Bone marrow (tissue), 2 donors: ENCODE results near the gene CCDC187.
"Not testable (repeated sequence)": the region's sequence is repeated elsewhere in the genome, so short reads cannot be mapped to it uniquely, and the experiment has no call there.

Source experiments
- DNase-seq, 2 donors: peaks; one replicate each; lab custom pipeline; 2025; lab: John Stamatoyannopoulos, UW

The CCDC187 gene

GRCh38 chr9:136266641-136267040, 37.3 kb downstream of the CCDC187 start:
- not testable (repeated sequence) for DNase-seq

DNA sequence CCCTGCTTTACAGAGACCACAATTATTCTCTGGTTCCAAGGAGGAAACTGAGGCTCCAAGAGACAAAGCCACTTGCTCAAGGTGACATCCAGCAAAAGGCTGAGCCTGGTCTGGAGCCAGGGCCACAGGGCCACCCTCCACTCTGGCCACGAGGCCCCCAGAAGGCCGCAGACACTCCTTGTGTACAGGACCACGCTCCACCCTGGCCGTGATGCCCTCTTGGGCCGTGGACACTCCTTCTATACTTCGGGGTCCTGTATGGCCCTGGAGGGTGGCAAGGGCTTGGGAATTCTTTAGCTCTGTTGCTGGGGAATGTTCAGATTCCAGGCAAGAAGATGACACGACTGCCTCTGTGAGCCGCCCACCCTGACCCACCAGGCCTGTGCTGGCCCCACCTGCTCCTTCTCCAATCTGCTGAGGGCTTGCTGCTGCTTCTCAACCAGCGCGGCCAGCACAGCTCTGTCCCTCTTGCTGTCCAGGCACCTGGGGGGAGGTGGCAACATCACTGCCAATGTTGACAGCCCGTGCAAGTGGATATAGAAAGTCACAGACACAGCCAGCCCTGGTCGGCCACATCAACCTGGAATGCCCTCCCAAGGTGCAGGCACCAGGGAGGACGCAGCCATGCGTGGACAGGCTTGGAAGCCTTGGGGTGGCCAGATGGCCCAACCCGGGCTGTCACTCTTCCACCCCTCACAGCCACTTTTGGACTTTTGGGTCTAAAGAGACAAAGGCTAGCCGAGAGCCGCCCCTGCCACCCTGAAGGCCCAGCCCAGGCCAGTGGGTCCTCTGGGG, 38.1 kb downstream of the CCDC187 start:
- DNase-seq = no peak

GRCh38 chr9:136264441-136265405, 39.2 kb downstream of the CCDC187 start:
- DNase-seq = no peak

- DNase-seq = no peak
These were observed 39.9 kb downstream of the CCDC187 start for GRCh38 chr9:136264031-136264430.

DNA sequence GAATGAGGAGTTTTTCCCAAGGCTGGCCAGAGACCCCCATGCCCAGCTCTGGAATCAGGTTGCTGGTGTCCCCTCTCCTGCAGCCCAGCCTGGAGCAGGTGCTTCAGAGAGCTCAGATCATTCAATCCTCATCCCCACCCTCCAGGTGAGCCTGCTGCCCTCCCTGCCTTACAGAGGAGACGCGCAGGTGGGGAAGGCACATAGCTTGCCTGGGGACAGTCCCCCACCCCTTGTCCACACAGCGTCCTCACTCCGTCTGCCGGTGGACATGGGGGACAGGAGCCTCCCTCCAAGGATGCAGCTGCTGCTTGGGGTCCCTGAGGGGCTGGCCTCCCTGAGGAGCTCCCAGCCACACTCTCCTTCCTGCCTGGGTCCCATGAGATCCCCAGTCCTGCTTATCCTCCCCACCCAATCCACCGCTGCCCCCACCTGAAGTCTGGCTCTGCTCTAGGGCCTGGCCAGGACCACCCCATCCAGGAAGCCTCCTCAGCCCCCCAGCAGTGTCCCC, 41.2 kb downstream of the CCDC187 start:
- no peak for DNase-seq

GRCh38 chr9:136261686-136262430, 42.0 kb downstream of the CCDC187 start:
- no peak for DNase-seq

- DNase-seq = no peak
These were observed 42.9 kb downstream of the CCDC187 start for GRCh38 chr9:136260936-136261472.

- DNase-seq = no peak
These were observed 43.4 kb downstream of the CCDC187 start for GRCh38 chr9:136260521-136260920.

DNA sequence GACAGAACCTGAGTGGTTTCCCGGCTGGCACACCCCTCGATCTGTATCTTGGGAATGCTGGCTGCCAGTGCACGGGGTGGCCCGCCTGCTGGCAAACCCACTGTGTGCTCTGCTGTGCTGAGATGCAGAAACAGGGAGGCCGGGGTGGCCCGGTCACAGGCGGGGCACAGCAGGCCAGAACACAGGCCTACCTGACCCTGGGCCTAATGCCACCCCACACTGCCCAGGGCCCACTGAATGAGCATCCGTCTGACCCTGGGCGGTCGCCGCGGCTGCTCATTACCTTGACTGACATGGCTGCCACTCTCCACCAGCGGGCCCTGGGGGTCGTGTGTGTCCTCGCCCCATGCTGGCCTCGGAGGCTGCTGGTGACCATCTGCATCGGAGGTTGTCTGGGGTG, 44.1 kb downstream of the CCDC187 start:
- no peak for DNase-seq

DNA sequence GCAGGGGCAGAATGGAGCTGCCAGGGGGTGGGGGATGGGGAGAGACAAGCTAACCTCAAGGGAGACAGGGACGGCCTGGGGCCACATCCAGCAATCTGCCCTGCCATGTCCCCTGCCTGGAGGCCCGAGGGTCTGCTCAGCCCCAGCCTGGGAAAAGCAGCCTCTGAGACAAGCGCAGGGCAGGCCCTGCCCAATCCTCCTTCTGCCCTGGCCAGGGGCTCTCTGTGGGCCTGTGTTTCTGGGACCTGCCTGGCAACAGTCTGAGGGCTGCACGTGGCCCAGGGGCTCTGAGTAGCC, 44.4 kb downstream of the CCDC187 start:
- no peak for DNase-seq

- DNase-seq = no peak
These were observed 44.9 kb downstream of the CCDC187 start for GRCh38 chr9:136258786-136259516.

DNA sequence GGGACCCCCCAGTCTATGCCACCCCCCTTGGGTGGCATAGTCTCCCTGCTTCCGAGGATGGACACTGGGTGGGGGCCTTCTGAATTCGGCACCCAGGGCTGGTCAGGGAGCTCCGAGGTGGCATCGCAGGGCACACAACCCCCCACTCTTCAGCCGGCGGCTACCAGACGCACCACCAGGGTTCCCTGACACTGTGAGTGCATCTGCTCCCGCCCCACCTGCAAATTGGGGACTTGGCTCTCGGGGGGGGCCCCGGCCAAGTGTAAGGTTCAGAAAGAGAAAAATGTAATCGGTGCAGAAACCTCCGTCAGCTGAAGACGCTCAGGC, 45.6 kb downstream of the CCDC187 start:
- no peak for DNase-seq

DNA sequence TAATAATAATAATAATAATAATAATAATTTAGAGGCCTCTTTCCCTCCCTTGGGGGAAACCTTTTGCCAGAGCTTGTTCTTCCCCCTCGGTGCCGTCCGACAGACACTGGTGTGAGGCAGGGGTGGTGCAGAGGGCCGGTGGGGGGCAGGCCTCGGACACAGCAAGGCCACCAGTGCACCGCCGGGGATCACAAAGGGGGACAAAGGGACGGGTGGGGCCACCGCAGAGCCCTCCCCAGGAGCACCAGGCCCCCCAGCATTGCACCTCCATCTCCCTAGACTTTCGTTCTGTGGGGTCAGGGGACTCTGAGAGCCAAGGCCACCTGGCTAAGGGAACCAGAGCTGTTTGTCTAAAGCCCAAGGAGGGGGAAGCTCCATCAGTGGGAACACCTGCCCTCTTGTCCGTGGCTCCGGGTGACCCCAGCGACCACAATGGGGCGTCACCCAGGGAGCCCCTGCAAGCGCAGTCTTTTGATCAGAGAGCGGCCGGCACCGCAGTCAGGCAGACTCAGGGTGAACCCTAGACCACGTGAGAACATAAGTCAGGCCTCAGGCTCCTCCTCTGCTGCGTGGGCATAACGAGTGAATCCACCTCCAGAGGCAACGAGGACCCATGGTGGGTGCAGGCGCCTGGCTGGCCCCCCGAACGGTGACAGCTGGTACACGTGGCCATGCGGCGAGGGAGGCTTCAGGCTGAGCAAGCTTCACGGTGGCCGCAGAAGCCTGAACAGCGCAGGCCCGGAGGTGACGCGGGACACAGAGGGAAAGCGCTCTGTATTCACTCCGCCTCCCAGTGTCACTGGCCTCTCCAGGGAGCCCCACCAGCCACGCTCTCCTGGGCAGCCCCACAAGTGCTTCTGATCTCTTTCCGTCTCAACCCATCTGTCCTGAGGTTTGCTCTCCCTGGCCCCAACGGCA, 46.3 kb downstream of the CCDC187 start:
- DNase-seq = no peak

- no peak for DNase-seq
These were observed 47.7 kb downstream of the CCDC187 start for GRCh38 chr9:136255896-136256890.

- no peak for DNase-seq
These were observed 48.7 kb downstream of the CCDC187 start for GRCh38 chr9:136255166-136255538.

DNA sequence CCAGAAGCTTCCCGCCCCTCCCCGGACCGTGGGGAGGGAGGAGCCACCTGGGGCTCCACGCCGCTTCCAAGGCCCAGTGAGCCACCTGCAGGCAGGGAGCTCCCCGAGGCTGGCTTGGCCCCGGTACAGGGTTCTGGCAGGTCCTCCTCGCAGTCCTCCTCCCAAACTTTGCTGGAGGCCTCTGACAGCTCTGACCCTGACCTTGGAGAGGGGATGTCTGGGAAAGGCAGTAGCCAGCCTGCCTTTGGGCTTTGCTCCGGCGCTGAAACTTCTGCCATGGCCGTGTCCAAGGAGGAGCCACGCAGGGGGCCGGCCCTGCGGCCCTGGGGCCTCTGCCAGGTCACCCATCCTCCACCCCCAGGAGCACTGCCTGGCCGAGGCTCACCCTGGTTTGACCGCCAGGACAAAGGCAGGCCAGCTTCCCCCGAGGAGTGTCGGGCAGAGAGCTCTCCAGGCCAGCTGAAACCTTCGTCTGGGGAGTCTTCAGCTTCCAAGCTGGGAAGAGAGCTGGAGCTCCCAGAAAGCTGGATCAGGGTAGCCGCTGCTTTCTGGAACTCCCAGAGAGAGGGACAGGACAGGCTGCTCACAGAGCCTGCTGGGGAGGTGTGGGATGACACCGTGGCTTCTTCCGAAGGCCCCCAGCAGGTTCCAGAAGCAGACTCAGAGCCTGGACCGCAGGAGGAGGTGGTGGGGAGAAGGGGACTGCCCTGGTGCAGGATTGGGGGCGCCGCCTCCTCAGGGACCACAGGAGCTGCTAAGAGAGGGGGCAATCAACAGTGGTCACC, 49.3 kb downstream of the CCDC187 start:
- no peak for DNase-seq

GRCh38 chr9:136253246-136254130, 50.4 kb downstream of the CCDC187 start:
- no peak for DNase-seq
